IMR-90 (cell line): ENCODE results near the gene SCGB1A1. TPM values are rescaled to one million over a fixed set of nuclear protein-coding genes. Genes with fewer than 3 reads are reported as not detected.

Experiments used
- ATAC-seq: fragments of 200-7000 bp; cut with Tn5 transposase; 2 replicates; pipeline ENCODE4 v1.9.1; 2020; ENCODE audit warnings: low read depth, mild to moderate bottlenecking, moderate library complexity
- BruUV-seq: library from RNA; stranded (reverse); fragments of 400-500 nt; replicated peaks from 2 replicates; lab custom pipeline; 2021; lab: Mats Ljungman, UMichigan
- CTCF ChIA-PET: fragments of 300-600 bp; formaldehyde crosslinking; extraction: SDS; loops from one replicate; lab custom pipeline; 2021; ENCODE audit warnings: antibody characterized with exemption; lab: Yijun Ruan, JAX
- POLR2A ChIA-PET: fragments of 300-600 bp; sonication (Branson Sonifier 250); formaldehyde crosslinking; loops from one replicate; lab custom pipeline; 2022; ENCODE audit warnings: antibody characterized with exemption; ENCODE audit not compliant: unreplicated experiment; lab: Charles Lee
- DNase-seq: peaks from one replicate; pipeline ENCODE4 v3.0.0; 2013
- H2AFZ ChIP-seq: replicated peaks from 2 replicates; pipeline ENCODE3; 2013; ENCODE audit warnings: low read length, mild to moderate bottlenecking; ENCODE audit not compliant: poor library complexity
- H2AK5ac ChIP-seq: 2 replicates; pipeline ENCODE4 v1.6.1; 2013; ENCODE audit warnings: low read depth, low read length, inconsistent platforms
- H2AK9ac ChIP-seq: replicated peaks from 2 replicates; pipeline ENCODE3; 2013; ENCODE audit warnings: mild to moderate bottlenecking, low read depth, low read length, moderate library complexity; ENCODE audit not compliant: poor library complexity
- H2BK120ac ChIP-seq: 2 replicates; pipeline ENCODE4 v1.6.1; 2013; ENCODE audit warnings: low read depth, low read length, inconsistent platforms
- H2BK15ac ChIP-seq: 3 replicates; pipeline ENCODE4 v1.6.1; 2013; ENCODE audit warnings: low read depth, low read length, inconsistent platforms
- H2BK20ac ChIP-seq: 2 replicates; pipeline ENCODE4 v1.6.1; 2013; ENCODE audit warnings: low read depth, mild to moderate bottlenecking, inconsistent platforms, low read length, moderate library complexity
- H2BK5ac ChIP-seq: 2 replicates; pipeline ENCODE4 v1.6.1; 2013; ENCODE audit warnings: mild to moderate bottlenecking, low read depth, low read length, inconsistent platforms; ENCODE audit not compliant: poor library complexity, severe bottlenecking
- H3K14ac ChIP-seq: replicated peaks from 2 replicates; pipeline ENCODE4 v1.6.1; 2013; ENCODE audit warnings: low read depth, low read length, inconsistent platforms
- H3K18ac ChIP-seq: 2 replicates; pipeline ENCODE4 v1.6.1; 2013; ENCODE audit warnings: low read depth, low read length, control low read depth
- H3K23ac ChIP-seq: 2 replicates; pipeline ENCODE4 v1.6.1; 2013; ENCODE audit warnings: low read depth, low read length, inconsistent platforms
- H3K27ac ChIP-seq: 2 replicates; pipeline ENCODE4 v1.5.1; 2013; ENCODE audit warnings: mild to moderate bottlenecking, control low read depth, low read length; ENCODE audit not compliant: insufficient read depth
- H3K27me3 ChIP-seq: 2 replicates; pipeline ENCODE4 v1.6.1; 2013; ENCODE audit warnings: low read length; ENCODE audit not compliant: control insufficient read depth, insufficient read depth
- H3K36me3 ChIP-seq: 2 replicates; pipeline ENCODE4 v1.6.1; 2013; ENCODE audit warnings: low read length, mixed read lengths; ENCODE audit not compliant: control insufficient read depth, insufficient read depth
- H3K4ac ChIP-seq: 2 replicates; pipeline ENCODE4 v1.6.1; 2013; ENCODE audit warnings: low read depth, low read length, inconsistent platforms
- H3K4me1 ChIP-seq: 2 replicates; pipeline ENCODE4 v1.6.1; 2013; ENCODE audit warnings: low read length, mixed read lengths; ENCODE audit not compliant: control insufficient read depth, insufficient read depth
- H3K4me2 ChIP-seq: 2 replicates; pipeline ENCODE4 v1.6.1; 2013; ENCODE audit warnings: low read depth, mild to moderate bottlenecking, control low read depth, low read length, moderate library complexity
- H3K4me3 ChIP-seq: 2 replicates; pipeline ENCODE4 v1.5.1; 2013; ENCODE audit warnings: low read depth, mild to moderate bottlenecking, control low read depth, low read length, moderate library complexity; ENCODE audit not compliant: insufficient read depth
- H3K56ac ChIP-seq: 2 replicates; pipeline ENCODE4 v1.6.1; 2013; ENCODE audit warnings: low read length, inconsistent platforms; ENCODE audit not compliant: insufficient read depth; ENCODE audit errors: extremely low read depth
- H3K79me1 ChIP-seq, 2 experiments: 2 replicates each; pipeline ENCODE4 v1.6.1; 2013; ENCODE audit warnings: low read length in 2 of 2, inconsistent platforms in 1 of 2, low read depth in 1 of 2
- H3K9ac ChIP-seq: 2 replicates; pipeline ENCODE4 v1.6.1; 2013; ENCODE audit warnings: low read depth, low read length, control low read depth
- H3K9me1 ChIP-seq: 2 replicates; pipeline ENCODE4 v1.6.1; 2013; ENCODE audit warnings: low read length, inconsistent platforms; ENCODE audit not compliant: insufficient read depth
- H3K9me3 ChIP-seq: 2 replicates; pipeline ENCODE4 v1.6.1; 2013; ENCODE audit warnings: low read length; ENCODE audit not compliant: control insufficient read depth, insufficient read depth
- H4K20me1 ChIP-seq: 2 replicates; pipeline ENCODE4 v1.6.1; 2013; ENCODE audit warnings: low read length, inconsistent platforms; ENCODE audit not compliant: insufficient read depth
- H4K5ac ChIP-seq: 2 replicates; pipeline ENCODE4 v1.6.1; 2013; ENCODE audit warnings: mild to moderate bottlenecking, low read depth, low read length, control low read depth
- H4K8ac ChIP-seq, 2 experiments: 2 replicates each; pipeline ENCODE4 v1.6.1; 2013; ENCODE audit warnings: low read depth in 2 of 2, low read length in 2 of 2, control low read depth in 1 of 2, inconsistent platforms in 1 of 2
- H4K91ac ChIP-seq: 2 replicates; pipeline ENCODE4 v1.6.1; 2013; ENCODE audit warnings: low read depth, low read length, inconsistent platforms; ENCODE audit not compliant: insufficient read depth
- BHLHE40 ChIP-seq: fragments of 150-350 bp; IDR thresholded peaks from 2 replicates; pipeline ENCODE4 v1.6.1; 2016; ENCODE audit warnings: mild to moderate bottlenecking, low read depth, low read length
- MAFK ChIP-seq: IDR thresholded peaks from 2 replicates; pipeline ENCODE4 v1.6.1; 2012; ENCODE audit warnings: low read depth, low read length, improper control_type of control experiment
- WGBS, 2 experiments: methylation state at CpG; one replicate each; pipeline versions ENCODE4 v1.1.5 to v1.1.7; 2013; ENCODE audit warnings: missing lambda C conversion rate in 2 of 2; ENCODE audit not compliant: insufficient read length in 1 of 2; ENCODE audit errors: extremely low coverage in 2 of 2; 5-methylcytosine and 5-hydroxymethylcytosine counted together
- dilution Hi-C: fragments of 300-500 bp; cut with HindIII; formaldehyde crosslinking; loops from one replicate; pipeline ENCODE4 v1.14.3; 2018; ENCODE audit warnings: low sequenced_read_pairs; ENCODE audit not compliant: unreplicated experiment
- in situ Hi-C: fragments of 300-500 bp; cut with MboI; formaldehyde crosslinking; loops from 3 replicates; pipeline ENCODE4 v1.14.3; 2019; ENCODE audit warnings: low sequenced_read_pairs, inconsistent platforms, mixed read lengths
- intact Hi-C: fragments of 100-400 bp; cut with micrococcal nuclease; formaldehyde crosslinking; loops from 2 replicates; pipeline ENCODE4 v1.10.0; 2022
- polyA plus RNA-seq, 3 experiments: library from polyadenylated mRNA; depleted of rRNA; stranded (reverse); fragments of >200 nt; gene quantifications; 2 replicates each; pipeline ENCODE4 v1.2.3, GENCODE V29; 2012; ENCODE audit warnings: low replicate concordance in 1 of 3
- total RNA-seq: library from RNA; depleted of rRNA; stranded (reverse); fragments of >200 nt; gene quantifications from 2 replicates; pipeline ENCODE4 v1.2.3, GENCODE V29; 2012

The SCGB1A1 gene
- total and polyA plus RNA-seq, 2 of the 4 experiments (the other 2 are of a cell fraction): not detected

DNA sequence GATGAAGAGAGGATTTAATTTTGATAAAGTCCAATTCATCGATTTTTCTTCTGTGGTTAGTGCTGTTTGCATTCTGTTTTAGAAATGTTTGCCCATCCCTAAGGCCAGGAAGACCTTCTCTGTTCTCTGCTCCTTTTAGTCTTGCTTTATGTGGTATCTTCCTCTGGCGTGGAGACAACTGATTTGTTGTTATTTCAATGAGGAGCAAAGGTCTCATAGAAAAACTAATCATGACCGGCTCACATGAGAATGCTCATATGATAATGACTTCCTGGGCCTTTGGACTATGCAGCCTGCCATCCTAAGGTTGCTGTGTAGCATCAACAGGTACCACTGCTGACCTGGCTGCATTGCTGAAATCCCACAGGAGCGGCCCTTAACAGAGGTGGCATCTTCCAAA, 19.8 kb downstream of the SCGB1A1 start:
- no peak overlapping the region for H3K4ac ChIP-seq
- no peaks in the 10 kb centered on the region for H4K20me1 ChIP-seq
- H3K9me1 ChIP-seq: peaks cover 16% of the 10 kb centered on the region
- H2AFZ ChIP-seq: no peak overlapping the region
- POLR2A ChIA-PET: no interaction called here
- peaks cover 0 to 15% of the 10 kb centered on the region in 2 experiments; a peak in 3 of 4 replicates for H3K79me1 ChIP-seq
- DNase-seq: no peak
- dilution Hi-C loops (no loop called here), intact Hi-C loops (no loop called here), in situ Hi-C loops (no loop called here)
- no peak overlapping the region for H3K23ac ChIP-seq
- whole genome bisulfite sequencing, 2 experiments: no CpG with 5 or more reads among the region's 4 CpGs
- no TSS peak for BruUV-seq
- H4K5ac ChIP-seq: no peak overlapping the region
- no peak overlapping the region for H3K4me3 ChIP-seq
- H2BK5ac ChIP-seq: no peak overlapping the region
- TF ChIP-seq MAFK: no peak
- no peak for TF ChIP-seq BHLHE40
- H3K18ac ChIP-seq: no peak overlapping the region
- H2AK9ac ChIP-seq: no peak overlapping the region
- CTCF ChIA-PET: no interaction called here
- H4K8ac ChIP-seq: no peak overlapping the region
- H3K9me3 ChIP-seq: no peaks in the 10 kb centered on the region
- H3K27ac ChIP-seq: no peak overlapping the region
- H3K4me1 ChIP-seq: peaks cover 14% of the 10 kb centered on the region
- H2AK5ac ChIP-seq: no peak overlapping the region
- no peak overlapping the region for H3K4me2 ChIP-seq
- no peaks in the 10 kb centered on the region for H3K36me3 ChIP-seq
- no peak for ATAC-seq
- peak overlapping the region; percentile 3; the same call in 1 of the 2 replicates for H2BK120ac ChIP-seq
- H3K14ac ChIP-seq: no peak overlapping the region
- no peak overlapping the region for H4K91ac ChIP-seq
- no peak overlapping the region for H2BK20ac ChIP-seq
- no peak overlapping the region for H3K56ac ChIP-seq
- H2BK15ac ChIP-seq: peak overlapping the region; percentile 21; the same call in 1 of the 3 replicates
- no peak overlapping the region for H3K9ac ChIP-seq
- no peaks in the 10 kb centered on the region for H3K27me3 ChIP-seq
